DMS114 treated with DMSO at 0.1 percent for 48 hours (cell line): ENCODE data around the gene PRTFDC1.
"Not testable (repeated sequence)": the region's sequence is repeated elsewhere in the genome, so short reads cannot be mapped to it uniquely, and the experiment has no call there.

Source experiments
- DNase-seq: peaks from one replicate; lab custom pipeline; 2025; ENCODE audit not compliant: unreplicated experiment; lab: John Stamatoyannopoulos, UW

Gene PRTFDC1

DNA sequence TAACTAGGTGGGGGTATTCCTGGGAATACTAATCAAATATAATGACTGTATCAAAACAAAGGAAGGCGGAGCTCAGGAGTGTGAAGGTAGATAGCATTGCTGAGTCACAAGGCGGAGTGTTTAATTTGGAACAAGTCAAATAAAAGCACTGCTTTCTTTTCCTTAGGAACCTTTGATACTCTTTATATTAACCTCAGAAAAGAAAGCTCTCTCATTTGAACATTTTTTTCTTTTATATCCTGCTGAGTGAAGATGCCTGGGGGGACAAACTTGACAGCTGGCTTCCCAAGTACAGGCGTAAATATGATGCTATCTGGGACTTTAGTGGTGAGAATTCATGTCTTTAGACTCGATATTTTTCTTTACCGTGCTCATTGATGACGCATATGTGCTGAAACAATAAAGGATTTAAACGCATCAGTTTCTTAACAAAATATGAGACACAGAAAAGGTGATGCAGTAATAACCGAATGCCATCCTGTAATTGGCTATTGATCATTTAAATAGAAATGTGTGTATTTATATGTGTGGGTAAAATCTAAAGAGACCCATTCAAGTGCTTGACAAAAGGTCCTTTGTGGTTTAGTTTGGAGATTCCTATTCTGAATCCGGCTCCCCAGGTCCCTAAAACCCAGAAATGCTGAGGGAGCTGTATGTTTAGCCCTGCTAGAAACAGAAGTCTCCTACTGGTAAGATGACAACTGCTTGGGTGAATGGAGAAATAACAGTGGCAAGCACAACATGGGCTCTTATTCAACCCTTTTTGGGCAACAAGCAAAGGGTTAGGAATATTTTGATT is 102.7 kb downstream of the PRTFDC1 start:
- DNase-seq = no peak

DNA sequence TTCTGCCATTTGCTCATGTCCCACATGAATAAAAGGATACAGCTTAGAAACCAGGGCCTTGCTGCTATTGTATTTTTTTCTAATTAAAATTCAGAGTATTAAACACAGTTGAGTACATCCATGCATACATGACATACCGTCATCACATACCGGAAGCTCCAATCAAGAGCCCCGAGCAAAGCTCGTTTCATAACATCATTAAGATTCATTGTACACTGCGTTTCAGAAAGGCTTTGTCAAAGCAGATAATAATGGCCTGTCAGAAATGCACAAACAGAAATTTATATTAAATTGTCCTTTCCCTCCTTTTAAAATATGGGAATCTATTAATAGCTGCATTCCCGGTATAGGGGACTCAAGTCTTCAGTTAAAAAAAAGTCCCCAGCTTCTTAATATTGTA is 103.4 kb downstream of the PRTFDC1 start:
- DNase-seq = no peak

DNA sequence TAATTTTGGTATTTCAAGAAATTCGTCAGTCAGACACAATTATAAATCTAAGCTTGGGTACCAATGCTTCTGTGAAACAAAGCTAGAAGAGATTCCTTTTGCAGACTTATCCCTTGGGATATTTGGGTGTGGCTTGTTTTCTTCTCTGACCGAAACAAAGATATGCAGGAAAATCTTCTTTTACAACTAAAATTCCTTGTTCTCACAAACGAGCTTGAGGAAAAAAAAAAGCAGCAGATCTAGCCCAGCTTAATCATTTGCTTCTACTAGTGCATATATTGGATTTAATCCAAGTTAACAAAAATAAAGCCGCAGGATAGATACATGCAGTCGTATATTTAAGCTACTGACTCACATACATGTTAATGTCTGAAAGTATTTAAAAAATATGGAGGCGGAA is 104.2 kb downstream of the PRTFDC1 start:
- no peak for DNase-seq

DNA sequence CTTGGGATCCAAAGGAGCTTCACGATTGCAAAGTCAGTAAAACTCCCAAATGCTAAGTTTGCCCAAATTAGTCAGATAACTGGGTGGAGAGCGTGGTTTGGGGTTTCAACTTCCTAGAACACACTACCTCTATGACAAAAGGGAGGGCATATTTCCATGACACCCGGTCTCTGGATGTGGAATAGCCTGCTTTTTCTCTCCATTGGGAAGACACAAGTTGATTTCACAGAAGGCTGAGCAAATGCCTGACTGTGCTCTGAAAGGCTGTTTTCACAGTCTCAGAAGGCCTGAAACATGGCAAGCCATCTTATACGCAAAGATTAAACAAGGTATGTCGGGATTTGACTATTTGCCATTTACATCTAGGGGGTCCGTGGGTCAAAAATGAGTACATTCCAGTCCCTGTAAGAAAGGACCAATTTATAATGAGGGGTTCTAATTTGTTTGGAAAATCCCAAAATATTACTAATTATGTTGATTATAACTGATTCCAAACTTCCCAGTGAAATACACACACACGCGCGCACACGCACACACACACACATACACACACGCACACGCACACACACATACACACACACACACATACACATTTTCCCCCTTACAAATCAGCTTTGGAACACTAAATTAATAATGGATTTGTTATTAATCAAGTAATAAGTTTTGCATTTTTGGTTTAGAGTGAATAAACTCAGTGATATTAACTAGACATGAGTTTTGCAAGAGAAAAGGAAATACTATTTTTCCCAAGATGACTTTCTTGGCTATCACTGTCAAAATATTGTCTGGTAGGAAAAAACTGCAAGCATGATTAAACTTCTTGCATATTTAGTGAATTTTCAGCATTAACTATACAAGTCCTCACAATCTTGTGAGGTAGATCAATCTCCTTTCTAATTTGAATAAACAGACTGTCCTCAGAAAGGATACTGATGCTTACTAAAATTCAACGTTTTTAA is 105.0 kb downstream of the PRTFDC1 start:
- no peak for DNase-seq

DNA sequence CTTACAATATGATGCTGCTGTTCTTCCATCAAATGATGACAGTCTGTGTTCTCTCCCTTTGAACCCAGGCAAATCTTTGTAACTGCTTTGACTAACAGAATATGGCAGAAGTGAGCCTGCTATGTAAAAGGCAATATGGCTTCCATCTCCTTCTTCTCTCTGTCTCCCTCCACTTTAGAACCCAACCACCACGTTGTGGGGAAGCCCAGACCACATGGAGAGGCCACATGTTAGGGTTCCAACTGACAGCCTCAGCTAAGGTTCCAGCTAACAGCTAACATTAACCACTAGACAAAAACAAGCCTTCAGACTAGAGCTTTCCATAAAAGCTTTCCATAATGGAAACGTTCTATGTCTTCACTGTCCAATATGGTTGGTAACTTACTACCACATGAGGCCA is 107.7 kb downstream of the PRTFDC1 start:
- DNase-seq = no peak

DNA sequence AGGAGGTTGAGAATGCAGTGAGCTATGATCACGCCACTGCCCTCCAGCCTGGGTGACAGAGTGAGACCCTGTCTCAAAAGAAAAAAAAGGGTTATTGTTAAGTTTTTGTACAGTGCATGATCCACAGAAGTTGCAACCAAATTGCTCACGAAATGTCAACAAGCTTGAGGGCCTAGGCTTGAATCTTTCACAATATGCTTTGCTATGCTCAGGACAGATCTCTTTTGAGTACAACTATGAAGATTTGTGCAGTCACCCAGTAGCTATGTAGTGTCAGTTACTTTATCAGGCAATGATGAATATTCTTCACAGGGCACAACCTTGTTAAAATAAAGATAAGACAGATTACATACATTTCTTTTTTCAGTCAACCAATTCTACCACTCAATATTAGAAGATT is 109.2 kb downstream of the PRTFDC1 start:
- DNase-seq = no peak

DNA sequence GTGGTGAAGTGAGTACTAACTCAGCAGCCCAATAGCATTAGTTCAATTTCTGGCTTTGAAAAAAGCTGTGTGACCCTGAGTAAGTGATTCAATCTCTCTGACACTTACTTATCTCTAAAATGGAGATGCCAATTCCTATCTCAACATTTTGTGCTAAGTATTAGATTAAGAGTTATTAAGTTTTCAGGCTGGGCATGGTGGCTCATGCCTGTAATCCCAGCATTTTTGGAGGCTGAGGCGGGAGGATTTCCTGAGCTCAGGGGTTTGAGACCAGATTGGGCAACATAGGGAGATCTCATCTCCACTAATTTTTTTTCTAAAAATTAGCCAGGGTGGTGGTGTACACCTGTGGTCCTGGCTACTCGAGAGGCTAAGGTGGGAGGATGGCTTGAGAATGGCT is 109.5 kb downstream of the PRTFDC1 start:
- DNase-seq = no peak

DNA sequence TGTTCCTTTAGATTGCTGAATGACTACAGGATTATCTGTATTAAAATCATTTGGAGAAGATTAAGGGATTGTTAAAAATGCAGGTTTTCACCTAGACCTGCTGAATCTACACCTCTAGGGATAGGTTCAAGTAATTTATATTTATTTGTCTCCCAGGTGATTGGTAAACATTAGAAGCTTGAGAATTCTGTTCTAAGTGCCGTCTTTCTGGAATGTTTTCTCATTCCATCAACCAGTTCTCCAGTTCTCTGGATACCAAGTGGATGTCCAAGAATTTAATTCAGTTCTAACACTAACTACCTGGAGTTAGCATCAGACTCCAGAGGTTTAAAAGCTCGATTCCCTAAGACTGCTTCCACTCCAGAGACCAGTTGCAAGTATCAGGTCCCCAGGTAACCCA is 110.9 kb downstream of the PRTFDC1 start:
- no peak for DNase-seq

DNA sequence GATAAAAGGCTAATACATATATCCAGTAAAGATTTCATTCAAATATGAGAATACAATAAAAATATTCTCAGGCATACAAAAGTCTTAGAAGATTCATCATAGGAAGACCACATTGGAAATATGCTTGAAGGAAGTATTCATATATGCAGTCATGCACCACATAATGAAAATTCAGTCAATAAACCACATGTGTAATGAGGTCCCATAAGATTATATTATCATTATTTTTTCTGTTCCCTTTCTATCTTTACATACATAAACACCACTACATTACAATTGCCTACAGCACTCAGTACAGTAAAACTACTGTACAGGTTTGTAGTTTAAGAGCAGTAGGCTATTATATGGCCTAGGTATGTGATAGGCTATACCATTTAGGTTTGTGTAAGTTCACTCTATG is 111.6 kb downstream of the PRTFDC1 start:
- no peak for DNase-seq

DNA sequence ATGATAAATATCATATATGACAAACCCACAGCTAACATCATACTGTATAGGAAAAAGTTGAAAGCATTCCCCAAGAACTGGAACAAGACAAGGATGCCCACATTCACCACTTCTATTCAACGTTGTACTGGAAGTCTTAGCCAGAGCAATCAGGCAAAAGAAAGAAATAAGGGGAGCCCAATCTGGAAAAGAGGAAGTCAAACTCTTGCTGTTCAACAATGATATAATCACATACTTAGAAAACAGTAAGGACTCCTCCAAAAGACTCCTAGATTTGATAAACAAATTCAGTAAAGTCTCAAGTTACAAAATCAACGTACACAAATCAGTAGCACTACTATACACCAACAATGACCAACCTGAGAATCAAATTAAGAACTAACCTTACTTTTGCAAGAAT is 114.6 kb downstream of the PRTFDC1 start:
- DNase-seq = not testable (repeated sequence)

DNA sequence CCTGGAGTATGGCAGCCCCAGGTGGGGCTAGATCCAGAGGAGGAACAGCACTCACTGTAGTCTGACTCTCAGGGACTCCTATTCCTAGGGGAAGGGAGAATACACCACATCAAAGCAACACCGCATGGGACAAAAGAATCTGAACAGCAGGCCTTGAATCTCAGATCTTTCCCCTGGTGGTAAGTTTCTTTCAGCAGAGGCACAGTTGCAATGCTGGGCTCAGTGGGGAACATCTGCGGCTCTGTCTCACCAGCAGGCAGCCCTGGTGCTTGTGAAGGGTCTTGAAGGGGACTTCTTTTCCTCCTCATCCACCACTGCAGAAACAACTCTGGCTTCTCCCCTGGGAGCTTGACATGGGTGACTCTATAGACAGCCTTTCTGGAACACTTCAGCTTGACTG is 117.5 kb downstream of the PRTFDC1 start:
- DNase-seq = no peak

DNA sequence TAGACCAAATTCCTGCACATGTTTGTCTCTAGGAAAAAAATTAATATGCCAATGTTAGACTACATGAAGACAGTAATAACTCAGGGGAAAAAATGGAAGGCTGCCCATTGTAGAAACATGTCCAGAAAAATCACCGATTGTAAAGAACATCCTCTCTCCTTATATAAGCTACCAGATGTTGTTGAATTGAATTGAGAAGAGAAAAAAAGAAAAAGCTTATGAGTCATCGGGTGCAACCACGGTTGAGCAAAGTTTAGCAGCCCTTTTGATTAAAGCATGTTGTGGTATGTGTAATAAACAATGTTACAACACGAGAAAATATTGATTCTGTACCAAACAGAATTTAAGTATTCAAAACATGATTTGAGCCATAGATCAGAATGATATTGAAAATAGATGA is 126.4 kb downstream of the PRTFDC1 start:
- DNase-seq = no peak

DNA sequence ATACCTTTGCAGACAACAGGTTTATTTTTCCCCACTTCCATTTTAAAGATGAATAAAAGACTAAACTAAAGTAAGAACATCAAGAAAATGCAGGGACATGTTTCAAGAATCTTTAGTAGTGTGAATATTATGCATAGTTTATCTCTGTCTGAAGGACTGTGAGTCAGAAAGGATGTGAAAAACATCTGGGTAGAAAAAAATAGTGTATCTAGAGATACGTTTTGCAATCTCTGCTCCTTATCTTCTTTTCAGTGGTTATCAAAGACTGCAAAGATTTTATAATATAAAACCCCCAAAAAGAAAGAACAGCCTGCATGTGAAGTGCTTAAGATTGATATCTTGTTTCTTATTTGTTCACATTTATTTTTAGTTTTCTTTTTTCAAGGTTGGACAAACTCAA is 126.9 kb downstream of the PRTFDC1 start:
- no peak for DNase-seq

DNA sequence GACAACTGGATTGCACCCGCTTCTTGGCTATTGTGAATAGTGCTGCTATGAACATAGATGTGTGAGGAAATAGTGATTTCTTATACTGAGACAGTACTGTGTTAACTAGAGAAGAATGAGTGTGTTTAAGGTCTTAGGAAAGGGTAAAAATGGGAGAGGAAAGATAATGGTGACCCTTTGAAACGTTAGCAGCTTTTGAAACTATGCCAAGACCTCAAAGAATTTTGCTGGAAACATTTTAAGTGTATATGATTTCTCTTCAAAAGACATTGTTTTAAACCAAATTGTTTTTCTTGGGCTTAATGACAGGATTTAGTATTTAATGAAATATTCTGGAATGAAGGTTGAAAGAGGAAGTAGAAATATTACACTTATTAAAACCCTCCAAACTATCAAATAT is 127.9 kb downstream of the PRTFDC1 start:
- no peak for DNase-seq

DNA sequence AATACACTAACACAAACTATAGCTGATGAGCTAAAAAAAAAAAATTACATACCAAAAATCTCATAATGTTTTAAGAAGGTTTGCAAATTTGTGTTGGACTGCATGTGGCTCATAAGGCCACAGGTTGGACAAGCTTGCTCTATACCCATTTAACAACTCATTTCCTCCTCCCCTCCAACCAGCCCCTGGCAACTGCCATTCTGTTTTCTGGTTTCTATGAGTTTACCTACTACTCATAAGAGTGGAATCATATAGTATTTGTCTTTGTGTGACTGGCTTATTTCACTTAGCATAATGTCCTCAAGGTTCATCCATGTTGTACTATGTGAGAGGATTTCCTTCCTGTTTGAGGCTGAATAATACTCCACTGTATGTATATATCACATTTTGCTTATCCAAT is 128.3 kb downstream of the PRTFDC1 start:
- no peak for DNase-seq

DNA sequence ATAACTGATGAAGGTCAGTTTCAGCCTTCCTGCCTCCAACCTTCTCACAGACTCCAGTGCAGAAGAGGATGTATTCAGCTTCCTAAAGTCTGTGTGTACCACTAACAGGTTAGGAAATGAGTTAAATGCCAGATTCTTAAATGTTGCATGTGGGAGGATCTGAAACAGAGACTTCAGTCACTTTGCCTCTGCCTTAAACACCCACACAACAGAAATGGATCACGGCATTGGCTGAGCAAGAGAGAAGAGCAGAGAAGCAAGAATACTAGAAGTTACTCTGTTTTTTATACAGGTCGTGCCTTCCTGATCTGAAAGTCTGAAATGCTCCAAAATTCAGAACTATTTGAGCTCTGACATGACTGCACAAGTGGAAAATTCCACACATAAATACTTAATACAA is 129.8 kb downstream of the PRTFDC1 start:
- DNase-seq = no peak

DNA sequence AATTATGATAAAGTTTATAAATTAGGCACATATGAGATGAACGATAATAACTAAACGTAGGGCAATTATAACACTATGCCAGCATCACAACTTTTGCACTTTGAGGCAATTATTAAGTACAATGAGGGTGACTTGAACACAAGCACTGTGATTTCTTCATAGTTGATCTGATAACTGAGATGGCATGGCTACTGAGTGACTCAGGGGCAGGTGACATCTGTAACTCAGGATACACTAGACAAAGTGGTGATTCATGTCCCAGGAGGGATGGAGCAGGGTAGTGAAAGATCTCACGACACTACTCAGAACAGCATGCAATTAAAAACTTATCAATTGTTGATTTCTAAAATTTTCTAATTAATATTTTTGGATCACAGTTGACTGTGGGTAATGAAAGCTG is 130.4 kb downstream of the PRTFDC1 start:
- no peak for DNase-seq

DNA sequence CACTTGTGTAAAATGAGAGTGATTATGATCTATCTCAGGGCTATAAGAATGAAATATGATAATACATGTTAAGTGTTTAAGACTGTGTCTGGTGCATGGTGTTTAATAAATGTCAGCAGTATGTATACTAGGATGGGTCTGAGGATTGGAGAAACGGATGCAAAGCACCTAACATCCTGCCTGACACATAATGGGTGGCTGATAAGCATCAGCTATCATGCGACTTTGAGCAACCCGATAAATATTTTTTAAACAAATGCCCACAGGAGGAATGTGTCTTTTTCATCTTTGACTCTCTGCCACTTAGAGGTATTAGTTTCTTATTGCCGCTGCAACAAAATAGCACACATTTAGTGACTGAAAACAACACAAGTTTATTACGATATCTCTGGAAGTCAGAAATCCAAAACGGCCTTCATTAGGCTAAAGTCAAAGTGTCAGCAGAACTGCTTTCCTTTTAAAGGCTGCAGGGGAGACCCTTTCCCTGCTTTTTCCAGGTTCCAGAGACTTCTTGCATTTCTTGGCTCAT is 135.5 kb downstream of the PRTFDC1 start:
- DNase-seq = no peak

DNA sequence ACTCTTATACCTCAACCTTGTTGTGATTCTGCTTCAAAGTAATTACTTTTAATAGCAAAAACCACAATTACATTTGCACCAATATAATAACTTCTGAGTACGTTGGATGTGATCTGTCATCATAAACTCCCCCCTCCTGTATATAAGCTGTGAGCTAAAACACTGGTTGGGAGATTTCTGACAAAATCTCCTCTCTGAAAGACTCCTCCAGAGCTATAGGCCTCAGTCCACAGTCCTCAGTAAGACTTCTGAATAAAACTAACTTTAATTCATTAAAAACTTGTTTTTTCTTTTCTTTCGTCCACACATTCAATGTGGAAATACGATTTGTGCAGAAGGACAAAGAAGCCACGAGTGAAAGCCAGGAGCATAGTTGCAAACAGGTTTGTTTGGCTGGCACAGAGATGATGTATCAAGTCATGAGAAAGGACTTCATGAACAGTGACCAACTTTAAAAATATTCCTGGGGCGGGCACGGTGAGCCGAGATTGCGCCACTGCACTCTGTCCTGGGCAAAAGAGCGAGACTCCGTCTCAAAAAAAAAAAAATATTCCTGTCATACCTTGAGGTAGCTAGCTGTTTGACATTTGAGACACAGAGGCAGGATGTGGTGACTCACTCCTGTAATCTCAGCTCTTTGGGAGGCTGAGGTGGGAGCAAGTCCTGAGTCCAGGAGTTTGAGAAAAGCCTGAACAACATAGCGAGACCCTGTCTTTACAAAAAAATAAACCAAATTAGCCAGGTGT is 137.7 kb downstream of the PRTFDC1 start:
- no peak for DNase-seq

DNA sequence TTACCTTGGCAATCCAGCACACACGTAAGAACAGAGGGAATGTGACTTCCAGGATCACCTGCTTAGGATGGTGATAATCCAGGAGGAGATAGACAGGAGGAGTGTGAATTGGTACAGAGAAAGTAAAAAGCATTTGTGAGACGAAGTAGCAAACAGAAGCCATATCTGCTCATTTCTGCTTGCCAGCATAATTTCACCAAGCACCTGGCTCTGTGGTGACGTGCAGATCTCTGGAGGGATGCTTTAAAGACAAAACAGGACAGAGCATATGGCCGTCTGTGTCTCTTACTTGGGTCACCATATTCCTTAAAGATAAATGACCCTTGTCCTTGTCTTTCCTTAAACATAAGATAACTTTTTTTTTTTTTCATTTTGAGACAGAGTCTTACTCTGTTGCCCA is 138.6 kb downstream of the PRTFDC1 start:
- no peak for DNase-seq

DNA sequence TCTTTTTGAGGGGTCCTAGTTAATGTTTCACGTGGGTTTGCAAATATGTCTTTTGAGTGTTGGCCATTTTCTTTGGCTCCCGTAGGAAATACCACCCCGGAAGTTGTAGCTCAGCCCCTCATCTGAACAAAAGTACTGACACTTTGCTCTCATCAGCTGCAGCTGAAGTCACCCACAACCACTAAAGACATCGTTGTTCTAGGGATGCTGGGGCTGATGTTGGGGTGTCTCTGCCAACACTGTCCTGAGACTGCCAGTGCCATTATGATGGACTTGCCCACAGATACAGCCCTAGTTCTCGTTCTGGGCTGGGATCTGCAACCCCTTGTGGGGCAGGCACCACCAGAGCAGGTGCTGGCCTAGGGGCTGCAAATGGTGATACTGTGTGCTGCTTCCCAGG is 146.1 kb downstream of the PRTFDC1 start:
- DNase-seq = no peak
